Neural cell (in vitro differentiated cells): ENCODE data around the gene CCDC81.

Source experiments
- CTCF ChIP-seq: fragments of 450-650 bp; IDR thresholded peaks from 2 replicates; pipeline ENCODE4 v1.5.1; 2014; ENCODE audit warnings: antibody characterized with exemption, mild to moderate bottlenecking, moderate library complexity; ENCODE audit not compliant: poor library complexity, severe bottlenecking
- EP300 ChIP-seq: fragments of 450-650 bp; conservative IDR thresholded peaks from 2 replicates; pipeline ENCODE4 v1.6.1; 2014; ENCODE audit warnings: antibody characterized with exemption, mild to moderate bottlenecking, moderate library complexity; ENCODE audit not compliant: poor library complexity, severe bottlenecking
- EZH2 ChIP-seq: fragments of 200-600, 300-800 bp; shearing (Covaris generic), sonication (generic); IDR thresholded peaks from 2 replicates; pipeline ENCODE4 v1.6.1; 2014; ENCODE audit warnings: antibody characterized with exemption, low read length, borderline replicate concordance, mild to moderate bottlenecking; ENCODE audit not compliant: insufficient read depth, poor library complexity, severe bottlenecking
- MXI1 ChIP-seq: fragments of 450-650 bp; conservative IDR thresholded peaks from 2 replicates; pipeline ENCODE4 v1.6.1; 2014; ENCODE audit warnings: antibody characterized with exemption, mild to moderate bottlenecking; ENCODE audit not compliant: poor library complexity, severe bottlenecking

GRCh38 chr11:86380295-86381059 is 5.8 kb downstream of the CCDC81 start:
- TF ChIP-seq CTCF: no peak
- TF ChIP-seq MXI1: no peak
- no peak for TF ChIP-seq EZH2
- TF ChIP-seq EP300: no peak
